Measurements from ENCODE around the gene TNK1. TPM values are rescaled to one million over a fixed set of nuclear protein-coding genes. Genes with fewer than 3 reads are reported as not detected.

Gene TNK1
- total and polyA plus RNA-seq, 9 of the 15 experiments (the other 6 are each of a cell fraction or from before 2014, with no cell fraction given) = 0.28 to 5.2 (median 2.1) TPM

GRCh38 chr17:7426896-7427489 is 46.1 kb downstream of the TNK1 start:
- in situ Hi-C loops (cut with MboI) (no loop called here), intact Hi-C loops (cut with micrococcal nuclease) (no loop called here)
- ATAC-seq (no peak), FAIRE-seq (no peak), DNase-seq (ENCODE audit: extremely low read depth in 1 of 4, low spot score in 3 of 4) (no peak)
- ChIA-PET POLR2A (no interaction called here), CTCF (ENCODE audit: low intra/inter-chr PET ratio) (no interaction called here)
- H3K27me3 ChIP-seq (ENCODE audit: control insufficient read depth in 2 of 2, insufficient read depth in 2 of 2, low read length in 2 of 2) = no peaks in the 10 kb centered on the region
- no peak overlapping the region for H3K27ac ChIP-seq (ENCODE audit: extremely low read depth, low read depth, low read length)
- no peaks in the 10 kb centered on the region for H4K20me1 ChIP-seq (replicated peaks; ENCODE audit: control insufficient read depth, insufficient read depth, low read length)
- no peak overlapping the region; a peak in 1 of 4 replicates for H3K9ac ChIP-seq (ENCODE audit: insufficient read depth in 1 of 2, low read depth in 2 of 2, low read length in 2 of 2)
- H3K9me1 ChIP-seq (ENCODE audit: control insufficient read depth, insufficient read depth, low read length) = no peaks in the 10 kb centered on the region
- no peaks in the 10 kb centered on the region for H3K9me3 ChIP-seq (replicated peaks; ENCODE audit: control insufficient read depth, insufficient read depth, low read depth, low read length)
- H3K4me1 ChIP-seq (replicated peaks in 1 of 2; ENCODE audit: control insufficient read depth in 2 of 2, insufficient read depth in 2 of 2, low read length in 2 of 2) = peaks cover 0 to 14% of the 10 kb centered on the region in 2 experiments; a peak in 2 of 5 replicates
- H2AFZ ChIP-seq (ENCODE audit: low read depth, low read length) = no peak overlapping the region
- H3K4me3 ChIP-seq = no peak overlapping the region
- WGBS (ENCODE audit: insufficient coverage, low coverage, missing lambda C conversion rate) = 64% methylated on average over 23 of the region's 29 CpGs
- no peak overlapping the region for H3K4me2 ChIP-seq (ENCODE audit: insufficient read depth, low read length)
- BruUV-seq (replicated peaks) = no TSS peak
- H3K36me3 ChIP-seq (ENCODE audit: control insufficient read depth, insufficient read depth, low read length) = no peaks in the 10 kb centered on the region
- no peaks in the 10 kb centered on the region for H3K79me2 ChIP-seq (ENCODE audit: control insufficient read depth, insufficient read depth, low read length)
- no peak for TF ChIP-seq ZNF316 (IDR thresholded peaks at IDR 0.05)
- no peak for TF ChIP-seq XRCC5 (IDR thresholded peaks at IDR 0.05; ENCODE audit: low read depth, low read length)

- 45% methylated on average over 3 of the region's 7 CpGs for WGBS (ENCODE audit: insufficient coverage, low coverage, missing lambda C conversion rate)
- Histone ChIP-seq H3K4me1 (replicated peaks in 1 of 2; ENCODE audit: control insufficient read depth in 2 of 2, insufficient read depth in 2 of 2, low read length in 2 of 2) (peaks cover 0 to 14% of the 10 kb centered on the region in 2 experiments; a peak in 2 of 5 replicates), H4K20me1 (replicated peaks; ENCODE audit: control insufficient read depth, insufficient read depth, low read length) (no peaks in the 10 kb centered on the region), H3K4me2 (ENCODE audit: insufficient read depth, low read length) (no peak overlapping the region), H3K9me1 (ENCODE audit: control insufficient read depth, insufficient read depth, low read length) (no peaks in the 10 kb centered on the region), H3K9ac (ENCODE audit: insufficient read depth in 1 of 2, low read depth in 2 of 2, low read length in 2 of 2) (no peak overlapping the region), H3K27me3 (ENCODE audit: control insufficient read depth in 2 of 2, insufficient read depth in 2 of 2, low read length in 2 of 2) (no peaks in the 10 kb centered on the region), H3K36me3 (ENCODE audit: control insufficient read depth, insufficient read depth, low read length) (no peaks in the 10 kb centered on the region), H3K4me3 (no peak overlapping the region), H3K9me3 (replicated peaks; ENCODE audit: control insufficient read depth, insufficient read depth, low read depth, low read length) (no peaks in the 10 kb centered on the region), H3K79me2 (ENCODE audit: control insufficient read depth, insufficient read depth, low read length) (no peaks in the 10 kb centered on the region), H3K27ac (ENCODE audit: extremely low read depth, low read depth, low read length) (no peak overlapping the region), H2AFZ (ENCODE audit: low read depth, low read length) (no peak overlapping the region)
- ATAC-seq (no peak), DNase-seq (ENCODE audit: extremely low read depth in 1 of 4, low spot score in 3 of 4) (no peak), FAIRE-seq (no peak)
- ChIA-PET CTCF (ENCODE audit: low intra/inter-chr PET ratio) (no interaction called here), POLR2A (no interaction called here)
- intact Hi-C loops (cut with micrococcal nuclease) (no loop called here), in situ Hi-C loops (cut with MboI) (no loop called here)
- TF ChIP-seq IRF9 (tag; IDR thresholded peaks at IDR 0.05) (no peak), TCF7L2 (IDR thresholded peaks at IDR 0.05; ENCODE audit: low read depth, low read length) (no peak), ATF6 (CRISPR knock-in tag; IDR thresholded peaks at IDR 0.05) (no peak), TCF15 (CRISPR knock-in tag; IDR thresholded peaks at IDR 0.05) (no peak), MEF2D (tag; conservative IDR thresholded peaks at IDR 0.05; ENCODE audit: low read depth) (no peak)
- no TSS peak for BruUV-seq (replicated peaks)
Observed at GRCh38 chr17:7427549-7427948, 46.7 kb downstream of the TNK1 start.
